CD4-positive, alpha-beta T cell treated with Interleukin-12 subunit alpha and Interleukin-12 subunit beta, for 1 hour (primary cell): Measurements from ENCODE around the gene CORIN.
"Not testable (repeated sequence)": the region's sequence is repeated elsewhere in the genome, so short reads cannot be mapped to it uniquely, and the experiment has no call there.

Experiments used
- DNase-seq: peaks from one replicate; pipeline ENCODE4 v3.0.0-alpha.2; 2020

The CORIN gene

GRCh38 chr4:47763279-47763678, 74.6 kb downstream of the CORIN start:
- no peak for DNase-seq

GRCh38 chr4:47762376-47763266, 75.2 kb downstream of the CORIN start:
- DNase-seq, result no peak

- not testable (repeated sequence) for DNase-seq
Measured at GRCh38 chr4:47753316-47753715, 84.6 kb downstream of the CORIN start.

- DNase-seq, result no peak
Measured at GRCh38 chr4:47752214-47752613, 85.7 kb downstream of the CORIN start.

GRCh38 chr4:47750788-47751187, 87.1 kb downstream of the CORIN start:
- DNase-seq, result no peak

- no peak for DNase-seq
Measured at GRCh38 chr4:47749858-47750257, 88.0 kb downstream of the CORIN start.

GRCh38 chr4:47749060-47749459, 88.8 kb downstream of the CORIN start:
- DNase-seq, result no peak

- DNase-seq, result no peak
Measured at GRCh38 chr4:47747846-47748494, 89.9 kb downstream of the CORIN start.

GRCh38 chr4:47747211-47747610, 90.7 kb downstream of the CORIN start:
- no peak for DNase-seq

GRCh38 chr4:47746122-47746521, 91.7 kb downstream of the CORIN start:
- no peak for DNase-seq

- DNase-seq, result no peak
Measured at GRCh38 chr4:47744843-47745382, 93.0 kb downstream of the CORIN start.

GRCh38 chr4:47744253-47744652, 93.6 kb downstream of the CORIN start:
- no peak for DNase-seq

- DNase-seq, result no peak
Measured at GRCh38 chr4:47741200-47741599, 96.7 kb downstream of the CORIN start.

- DNase-seq, result no peak
Measured at GRCh38 chr4:47737326-47737725, 100.5 kb downstream of the CORIN start.

GRCh38 chr4:47736555-47736954, 101.3 kb downstream of the CORIN start:
- no peak for DNase-seq

- DNase-seq, result no peak
Measured at GRCh38 chr4:47736146-47736545, 101.7 kb downstream of the CORIN start.

- DNase-seq, result no peak
Measured at GRCh38 chr4:47733302-47734175, 104.3 kb downstream of the CORIN start.

GRCh38 chr4:47731182-47731581, 106.7 kb downstream of the CORIN start:
- no peak for DNase-seq

- no peak for DNase-seq
Measured at GRCh38 chr4:47729131-47729680, 108.7 kb downstream of the CORIN start.

GRCh38 chr4:47721892-47722575, 115.8 kb downstream of the CORIN start:
- DNase-seq, result no peak

- DNase-seq, result no peak
Measured at GRCh38 chr4:47721485-47721884, 116.4 kb downstream of the CORIN start.

GRCh38 chr4:47720787-47721186, 117.1 kb downstream of the CORIN start:
- DNase-seq, result no peak
